Measurements from ENCODE around the gene GRK3.

- TF ChIP-seq ZNF384 (IDR thresholded peaks at IDR 0.05), result no peak
- TF ChIP-seq SUZ12 (IDR thresholded peaks at IDR 0.05), result no peak
- TF ChIP-seq L3MBTL2 (conservative IDR thresholded peaks at IDR 0.05), result no peak
Observed at GRCh38 chr22:25668437-25668836, 104.0 kb downstream of the GRK3 start.
